B cell (primary cell): Measurements from ENCODE around the gene PIK3C3. TPM values are rescaled to one million over a fixed set of nuclear protein-coding genes. Genes with fewer than 3 reads are reported as not detected.

Experiments
- ATAC-seq: fragments of 200-7000 bp; cut with Tn5 transposase; one replicate; pipeline ENCODE4 v1.10.0; 2021; ENCODE audit warnings: low read depth, mild to moderate bottlenecking, moderate number of reproducible peaks, moderate library complexity
- CTCF ChIA-PET: fragments of 350-600 bp; sonication (Branson Sonifier 250); formaldehyde crosslinking; loops from one replicate; lab custom pipeline; 2021; ENCODE audit warnings: antibody characterized with exemption, inconsistent platforms; lab: Charles Lee
- POLR2A ChIA-PET: fragments of 350-600 bp; sonication (Branson Sonifier 250); formaldehyde crosslinking; loops from one replicate; lab custom pipeline; 2021; ENCODE audit warnings: antibody characterized with exemption; lab: Charles Lee
- DNase-seq: peaks from one replicate; pipeline ENCODE4 v3.0.0; 2013
- H2AFZ ChIP-seq: 2 replicates; pipeline ENCODE4 v1.6.1; 2012; ENCODE audit warnings: mild to moderate bottlenecking, low read depth, low read length; ENCODE audit not compliant: insufficient read depth, poor library complexity, severe bottlenecking
- H3K27ac ChIP-seq, 2 donors: 1 replicate in 1 of 2; 2 replicates in 1 of 2; pipeline ENCODE4 v1.5.1; 2012 to 2013; ENCODE audit warnings: low read length in 2 of 2, mild to moderate bottlenecking in 2 of 2, moderate library complexity in 1 of 2
- H3K27me3 ChIP-seq, 4 experiments: fragments of 200-600 bp in 1 of 4; sonication (generic) in 1 of 4; replicated peaks in 1 of 4; 1 replicate in 2 of 4; 2 replicates in 2 of 4; pipeline versions ENCODE4 v1.6.1 to v1.7.0; 2013 to 2016; ENCODE audit warnings: low read length in 3 of 4, mild to moderate bottlenecking in 2 of 4, mixed read lengths in 1 of 4, moderate library complexity in 1 of 4; ENCODE audit not compliant: insufficient read depth in 4 of 4, control insufficient read depth in 3 of 4; ENCODE audit errors: control extremely low read depth in 1 of 4
- H3K36me3 ChIP-seq, 2 experiments: replicated peaks in 1 of 2; 1 replicate in 1 of 2; 2 replicates in 1 of 2; pipeline versions ENCODE4 v1.6.1 to v1.7.1; 2013; ENCODE audit warnings: low read length in 1 of 2; ENCODE audit not compliant: insufficient read depth in 2 of 2, control insufficient read depth in 1 of 2; ENCODE audit errors: control extremely low read depth in 1 of 2, extremely low read depth in 1 of 2
- H3K4me1 ChIP-seq, 2 donors: fragments of 200-600 bp in 1 of 2; sonication (generic) in 1 of 2; 1 replicate in 1 of 2; 2 replicates in 1 of 2; pipeline versions ENCODE4 v1.5.1 to v1.6.1; 2013 to 2017; ENCODE audit warnings: low read length in 2 of 2; ENCODE audit not compliant: control insufficient read depth in 2 of 2, insufficient read depth in 2 of 2
- H3K4me2 ChIP-seq: replicated peaks from 2 replicates; pipeline ENCODE3; 2012; ENCODE audit warnings: mild to moderate bottlenecking, low read depth, low read length; ENCODE audit not compliant: poor library complexity, severe bottlenecking
- H3K4me3 ChIP-seq, 5 experiments: fragments of 200-600 bp in 1 of 5; sonication (generic) in 1 of 5; 1 replicate in 3 of 5; 2 replicates in 2 of 5; pipeline versions ENCODE4 v1.5.1 to v1.7.0; 2011 to 2016; ENCODE audit warnings: low read length in 4 of 5, mild to moderate bottlenecking in 4 of 5, low read depth in 2 of 5, control low read depth in 1 of 5, moderate library complexity in 1 of 5; ENCODE audit not compliant: insufficient read depth in 1 of 5; ENCODE audit errors: control extremely low read depth in 1 of 5, extremely low read depth in 1 of 5
- H3K79me2 ChIP-seq: fragments of 200-600 bp; sonication (generic); one replicate; pipeline ENCODE4 v1.6.0; 2016; ENCODE audit warnings: low read length; ENCODE audit not compliant: control insufficient read depth, insufficient read depth
- H3K9ac ChIP-seq: fragments of 200-600 bp; sonication (generic); 2 replicates; pipeline ENCODE4 v1.6.1; 2017; ENCODE audit warnings: mild to moderate bottlenecking, low read length, moderate library complexity
- H3K9me3 ChIP-seq, 3 donors: one replicate each; pipeline versions ENCODE4 v1.6.1 to v1.7.1; 2013; ENCODE audit warnings: low read length in 2 of 3; ENCODE audit not compliant: control insufficient read depth in 2 of 3, insufficient read depth in 1 of 3; ENCODE audit errors: control extremely low read depth in 1 of 3
- H4K20me1 ChIP-seq: 2 replicates; pipeline ENCODE4 v1.6.0; 2012; ENCODE audit warnings: mild to moderate bottlenecking, low read length; ENCODE audit not compliant: insufficient read depth, control insufficient read depth, poor library complexity, severe bottlenecking
- H3K27ac Mint-ChIP-seq: one replicate; pipeline ENCODE4 v1.8.0; 2021; ENCODE audit warnings: mixed read lengths
- H3K27me3 Mint-ChIP-seq: one replicate; pipeline ENCODE4 v1.8.0; 2021; ENCODE audit warnings: mixed read lengths
- H3K4me1 Mint-ChIP-seq: one replicate; pipeline ENCODE4 v1.8.0; 2021; ENCODE audit warnings: mixed read lengths
- H3K4me3 Mint-ChIP-seq: one replicate; pipeline ENCODE4 v1.8.0; 2021; ENCODE audit warnings: mixed read lengths
- H3K9me3 Mint-ChIP-seq: one replicate; pipeline ENCODE4 v1.8.0; 2022; ENCODE audit warnings: mixed read lengths; ENCODE audit not compliant: insufficient read depth
- EZH2 ChIP-seq: IDR thresholded peaks from 2 replicates; pipeline ENCODE4 v1.6.1; 2012; ENCODE audit warnings: borderline replicate concordance, low read depth, mild to moderate bottlenecking, moderate library complexity, low read length; ENCODE audit not compliant: insufficient read depth, poor library complexity, severe bottlenecking
- intact Hi-C: fragments of 100-400 bp; cut with micrococcal nuclease; formaldehyde crosslinking; loops from one replicate; pipeline ENCODE4 v1.10.0; 2022
- polyA plus RNA-seq: library from polyadenylated mRNA; depleted of rRNA; stranded (reverse); fragments of >200 nt; gene quantifications from 2 replicates; pipeline ENCODE4 v1.2.3, GENCODE V29; 2012
- total RNA-seq, 2 donors: library from RNA; stranded (reverse); fragments of 120-200 nt in 1 of 2; gene quantifications; 1 replicate in 1 of 2; 2 replicates in 1 of 2; pipeline versions ENCODE4 v1.2.3 to v1.2.4, GENCODE V29; 2013 to 2022
- TF ChIP-seq, protein P1 (sequence below): fragments of 200-600 bp; IDR thresholded peaks from one replicate; pipeline ENCODE4 v1.8.0; 2022; ENCODE audit warnings: antibody characterized with exemption, mild to moderate bottlenecking

PIK3C3 gene
- total and polyA plus RNA-seq, 2 donors (not counting 1 experiment from before 2014, with no cell fraction given) = 13.3 to 87.9 TPM

DNA sequence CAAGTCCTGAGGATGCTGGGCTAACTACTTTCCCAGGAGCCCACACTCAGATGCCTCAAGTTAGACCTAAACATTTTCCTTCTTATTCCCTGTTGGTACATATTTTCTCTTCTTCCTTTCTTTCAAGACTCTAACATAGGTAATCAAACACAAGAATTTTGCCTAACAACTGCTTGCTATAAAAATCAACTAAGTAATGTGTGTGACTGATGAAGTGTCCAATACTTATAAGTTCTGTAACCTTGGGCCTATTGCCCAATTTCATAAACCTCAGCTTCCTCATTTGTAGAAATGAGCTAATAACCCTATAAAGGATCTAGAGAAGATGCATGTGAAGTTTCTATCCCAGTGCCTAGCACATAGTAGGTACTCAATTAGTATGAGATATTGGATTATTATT lies 31.6 kb upstream of the PIK3C3 start:
- Histone ChIP-seq H3K9me3 (no peaks in the 10 kb centered on the region), H3K9ac (no peak overlapping the region), H3K27ac (no peak overlapping the region), H3K4me3 (no peak overlapping the region), H2AFZ (no peak overlapping the region), H4K20me1 (no peaks in the 10 kb centered on the region), H3K27me3 (no peaks in the 10 kb centered on the region), H3K79me2 (no peaks in the 10 kb centered on the region), H3K4me2 (no peak overlapping the region), H3K4me1 (no peaks in the 10 kb centered on the region), H3K36me3 (no peaks in the 10 kb centered on the region)
- H3K9me3 Mint-ChIP-seq = no peaks in the 10 kb centered on the region
- ChIA-PET CTCF (interaction anchor here (1.0 kb wide), 1 partner anchor 130 kb away, joined by 3 read pairs; no protein-coding TSS in a partner anchor), POLR2A (no interaction called here)
- H3K27ac Mint-ChIP-seq = no peak overlapping the region
- H3K4me3 Mint-ChIP-seq = no peak overlapping the region
- H3K27me3 Mint-ChIP-seq = peaks cover 8% of the 10 kb centered on the region
- no peak for ATAC-seq
- DNase-seq = no peak
- H3K4me1 Mint-ChIP-seq = no peaks in the 10 kb centered on the region
- TF ChIP-seq EZH2 = no peak
- TF ChIP-seq, protein P1, sequence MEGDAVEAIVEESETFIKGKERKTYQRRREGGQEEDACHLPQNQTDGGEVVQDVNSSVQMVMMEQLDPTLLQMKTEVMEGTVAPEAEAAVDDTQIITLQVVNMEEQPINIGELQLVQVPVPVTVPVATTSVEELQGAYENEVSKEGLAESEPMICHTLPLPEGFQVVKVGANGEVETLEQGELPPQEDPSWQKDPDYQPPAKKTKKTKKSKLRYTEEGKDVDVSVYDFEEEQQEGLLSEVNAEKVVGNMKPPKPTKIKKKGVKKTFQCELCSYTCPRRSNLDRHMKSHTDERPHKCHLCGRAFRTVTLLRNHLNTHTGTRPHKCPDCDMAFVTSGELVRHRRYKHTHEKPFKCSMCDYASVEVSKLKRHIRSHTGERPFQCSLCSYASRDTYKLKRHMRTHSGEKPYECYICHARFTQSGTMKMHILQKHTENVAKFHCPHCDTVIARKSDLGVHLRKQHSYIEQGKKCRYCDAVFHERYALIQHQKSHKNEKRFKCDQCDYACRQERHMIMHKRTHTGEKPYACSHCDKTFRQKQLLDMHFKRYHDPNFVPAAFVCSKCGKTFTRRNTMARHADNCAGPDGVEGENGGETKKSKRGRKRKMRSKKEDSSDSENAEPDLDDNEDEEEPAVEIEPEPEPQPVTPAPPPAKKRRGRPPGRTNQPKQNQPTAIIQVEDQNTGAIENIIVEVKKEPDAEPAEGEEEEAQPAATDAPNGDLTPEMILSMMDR = no peak
- intact Hi-C loops = no loop called here

DNA sequence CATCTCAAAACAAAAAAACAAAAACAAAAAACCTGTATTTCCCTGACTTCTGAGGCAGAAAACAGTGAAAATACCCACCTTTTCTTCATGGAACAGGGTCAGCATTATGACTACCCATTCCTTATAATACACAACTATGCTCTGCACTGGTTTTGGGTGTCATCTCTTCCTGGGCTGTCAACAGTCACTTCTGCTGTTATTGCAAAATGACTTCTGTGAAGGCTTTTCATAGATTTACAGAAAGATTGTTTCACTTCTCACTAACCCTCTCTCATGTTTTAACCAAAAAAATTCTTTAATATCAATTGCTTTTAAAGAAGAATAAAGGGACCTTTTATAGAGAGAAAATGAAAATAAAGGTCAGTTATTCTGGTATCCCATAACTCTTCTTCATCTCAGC lies 26.5 kb upstream of the PIK3C3 start:
- DNase-seq (no peak), ATAC-seq (no peak)
- peaks cover 0 to 2% (median 0%) of the 10 kb centered on the region in 3 donors for H3K9me3 ChIP-seq
- no peaks in the 10 kb centered on the region for H4K20me1 ChIP-seq
- TF ChIP-seq, protein P1 = no peak
- TF ChIP-seq EZH2 = no peak
- Mint-ChIP-seq H3K27me3 (peaks cover 3% of the 10 kb centered on the region), H3K4me1 (no peaks in the 10 kb centered on the region), H3K4me3 (no peak overlapping the region), H3K27ac (no peak overlapping the region), H3K9me3 (peaks cover 2% of the 10 kb centered on the region)
- H3K9ac ChIP-seq = no peak overlapping the region
- no peaks in the 10 kb centered on the region for H3K36me3 ChIP-seq
- intact Hi-C loops = no loop called here
- no peak overlapping the region for H3K4me3 ChIP-seq
- H3K79me2 ChIP-seq = no peaks in the 10 kb centered on the region
- no peaks in the 10 kb centered on the region for H3K4me1 ChIP-seq
- H2AFZ ChIP-seq = no peak overlapping the region
- H3K4me2 ChIP-seq = no peak overlapping the region
- ChIA-PET CTCF (no interaction called here), POLR2A (no interaction called here)
- H3K27ac ChIP-seq = no peak overlapping the region
- peaks cover 0 to 9% (median 1%) of the 10 kb centered on the region in 4 experiments for H3K27me3 ChIP-seq
